OCI-LY1 (cell line): ENCODE results near the gene PHOX2A.

ENCODE experiments used
- H2AFZ ChIP-seq: fragments of 200-600 bp; sonication (generic), shearing (Covaris generic); 2 replicates; pipeline ENCODE4 v1.6.0; 2014; ENCODE audit warnings: antibody characterized with exemption, mild to moderate bottlenecking, low read length
- H3F3A ChIP-seq: fragments of 200-600 bp; sonication (generic), shearing (Covaris generic); 2 replicates; pipeline ENCODE4 v1.6.0; 2014; ENCODE audit warnings: mild to moderate bottlenecking, antibody characterized with exemption, low read length, moderate library complexity; ENCODE audit not compliant: insufficient read depth
- H3K27ac ChIP-seq: fragments of 200-600 bp; sonication (generic); 2 replicates; pipeline ENCODE4 v1.5.1; 2014; ENCODE audit warnings: low read length, mixed run types, mild to moderate bottlenecking, low read depth; ENCODE audit not compliant: poor library complexity, severe bottlenecking
- H3K27me3 ChIP-seq: fragments of 200-600 bp; sonication (generic); 2 replicates; pipeline ENCODE4 v1.6.0; 2014; ENCODE audit warnings: antibody characterized with exemption, mild to moderate bottlenecking, low read length, moderate library complexity; ENCODE audit not compliant: insufficient read depth
- H3K36me3 ChIP-seq: fragments of 200-600 bp; sonication (generic); 2 replicates; pipeline ENCODE4 v1.6.1; 2014; ENCODE audit warnings: mild to moderate bottlenecking, antibody characterized with exemption, low read length, moderate library complexity, mixed read lengths; ENCODE audit not compliant: insufficient read depth
- H3K4me1 ChIP-seq: fragments of 200-600 bp; sonication (generic); 2 replicates; pipeline ENCODE4 v1.5.1; 2014; ENCODE audit warnings: mild to moderate bottlenecking, low read length, moderate library complexity; ENCODE audit not compliant: insufficient read depth, severe bottlenecking
- H3K4me2 ChIP-seq: fragments of 200-600 bp; sonication (generic), shearing (Covaris generic); 2 replicates; pipeline ENCODE4 v1.6.1; 2014; ENCODE audit warnings: low read length
- H3K4me3 ChIP-seq: fragments of 200-600 bp; sonication (generic); 2 replicates; pipeline ENCODE4 v1.5.1; 2014; ENCODE audit warnings: low read length, low read depth, mild to moderate bottlenecking, mixed read lengths; ENCODE audit not compliant: poor library complexity, severe bottlenecking
- H3K79me2 ChIP-seq: fragments of 200-600 bp; shearing (Covaris generic); 2 replicates; pipeline ENCODE4 v1.6.1; 2016; ENCODE audit warnings: mixed run types, low read length, mixed read lengths; ENCODE audit not compliant: insufficient read depth
- H3K9ac ChIP-seq: fragments of 200-600 bp; sonication (generic), shearing (Covaris generic); 2 replicates; pipeline ENCODE4 v1.6.1; 2014; ENCODE audit warnings: mild to moderate bottlenecking, low read length, mixed read lengths
- H3K9me2 ChIP-seq: fragments of 200-600 bp; sonication (generic), shearing (Covaris generic); 2 replicates; pipeline ENCODE4 v1.6.1; 2014; ENCODE audit warnings: low read depth, mild to moderate bottlenecking, low read length, mixed read lengths
- H3K9me3 ChIP-seq: fragments of 200-600 bp; shearing (Covaris generic); 2 replicates; pipeline ENCODE4 v1.6.1; 2014; ENCODE audit warnings: low read length, mixed read lengths
- H4K20me1 ChIP-seq: fragments of 200-600 bp; sonication (generic), shearing (Covaris generic); 2 replicates; pipeline ENCODE4 v1.6.0; 2016; ENCODE audit warnings: mild to moderate bottlenecking, low read length; ENCODE audit not compliant: insufficient read depth
- EZH2 ChIP-seq: fragments of 200-600 bp; sonication (generic), shearing (Covaris generic); IDR thresholded peaks from 2 replicates; pipeline ENCODE4 v1.8.0; 2017; ENCODE audit warnings: borderline replicate concordance, mixed run types, mild to moderate bottlenecking, antibody characterized with exemption, low read length, moderate library complexity, mixed read lengths
- TF ChIP-seq, protein P1 (sequence below): fragments of 200-600 bp; sonication (generic), shearing (Covaris generic); IDR thresholded peaks from 2 replicates; pipeline ENCODE4 v1.5.1; 2017; ENCODE audit warnings: mild to moderate bottlenecking, antibody characterized with exemption, low read length, moderate library complexity, mixed read lengths

PHOX2A gene

DNA sequence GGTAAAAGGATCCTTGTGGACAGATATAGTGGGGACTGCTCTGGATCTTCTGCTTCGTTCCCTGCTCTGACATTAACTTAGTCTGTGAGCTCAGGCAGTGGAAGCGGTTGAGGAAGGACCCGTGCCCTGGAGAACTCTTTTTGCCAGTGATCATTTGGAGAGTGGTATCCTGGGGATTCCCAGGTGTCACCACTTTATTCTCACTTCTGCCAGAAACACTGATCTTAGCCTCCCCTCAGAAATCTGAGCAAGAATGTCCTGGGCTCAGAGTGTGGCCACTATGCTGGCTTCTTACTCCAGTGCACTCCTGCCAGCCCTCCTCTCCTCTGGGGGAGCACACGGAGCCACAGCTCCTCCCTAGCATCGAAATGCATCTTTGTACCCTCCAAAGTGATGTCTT is 7.6 kb upstream of the PHOX2A start:
- no peaks in the 10 kb centered on the region for H3K79me2 ChIP-seq
- no peak overlapping the region for H3K4me3 ChIP-seq
- no peak overlapping the region for H3K4me2 ChIP-seq
- H4K20me1 ChIP-seq = no peaks in the 10 kb centered on the region
- no peak overlapping the region for H2AFZ ChIP-seq
- no peak overlapping the region for H3K27ac ChIP-seq
- H3K27me3 ChIP-seq = no peaks in the 10 kb centered on the region; the same call in 1 of the 2 replicates
- H3K4me1 ChIP-seq = no peaks in the 10 kb centered on the region
- H3K9me2 ChIP-seq = no peaks in the 10 kb centered on the region
- no peak overlapping the region for H3K9ac ChIP-seq
- TF ChIP-seq, protein P1, sequence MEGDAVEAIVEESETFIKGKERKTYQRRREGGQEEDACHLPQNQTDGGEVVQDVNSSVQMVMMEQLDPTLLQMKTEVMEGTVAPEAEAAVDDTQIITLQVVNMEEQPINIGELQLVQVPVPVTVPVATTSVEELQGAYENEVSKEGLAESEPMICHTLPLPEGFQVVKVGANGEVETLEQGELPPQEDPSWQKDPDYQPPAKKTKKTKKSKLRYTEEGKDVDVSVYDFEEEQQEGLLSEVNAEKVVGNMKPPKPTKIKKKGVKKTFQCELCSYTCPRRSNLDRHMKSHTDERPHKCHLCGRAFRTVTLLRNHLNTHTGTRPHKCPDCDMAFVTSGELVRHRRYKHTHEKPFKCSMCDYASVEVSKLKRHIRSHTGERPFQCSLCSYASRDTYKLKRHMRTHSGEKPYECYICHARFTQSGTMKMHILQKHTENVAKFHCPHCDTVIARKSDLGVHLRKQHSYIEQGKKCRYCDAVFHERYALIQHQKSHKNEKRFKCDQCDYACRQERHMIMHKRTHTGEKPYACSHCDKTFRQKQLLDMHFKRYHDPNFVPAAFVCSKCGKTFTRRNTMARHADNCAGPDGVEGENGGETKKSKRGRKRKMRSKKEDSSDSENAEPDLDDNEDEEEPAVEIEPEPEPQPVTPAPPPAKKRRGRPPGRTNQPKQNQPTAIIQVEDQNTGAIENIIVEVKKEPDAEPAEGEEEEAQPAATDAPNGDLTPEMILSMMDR = no peak
- no peak for TF ChIP-seq EZH2
- H3K9me3 ChIP-seq = no peaks in the 10 kb centered on the region
- no peaks in the 10 kb centered on the region for H3F3A ChIP-seq
- no peaks in the 10 kb centered on the region; the same call in 1 of the 2 replicates for H3K36me3 ChIP-seq

DNA sequence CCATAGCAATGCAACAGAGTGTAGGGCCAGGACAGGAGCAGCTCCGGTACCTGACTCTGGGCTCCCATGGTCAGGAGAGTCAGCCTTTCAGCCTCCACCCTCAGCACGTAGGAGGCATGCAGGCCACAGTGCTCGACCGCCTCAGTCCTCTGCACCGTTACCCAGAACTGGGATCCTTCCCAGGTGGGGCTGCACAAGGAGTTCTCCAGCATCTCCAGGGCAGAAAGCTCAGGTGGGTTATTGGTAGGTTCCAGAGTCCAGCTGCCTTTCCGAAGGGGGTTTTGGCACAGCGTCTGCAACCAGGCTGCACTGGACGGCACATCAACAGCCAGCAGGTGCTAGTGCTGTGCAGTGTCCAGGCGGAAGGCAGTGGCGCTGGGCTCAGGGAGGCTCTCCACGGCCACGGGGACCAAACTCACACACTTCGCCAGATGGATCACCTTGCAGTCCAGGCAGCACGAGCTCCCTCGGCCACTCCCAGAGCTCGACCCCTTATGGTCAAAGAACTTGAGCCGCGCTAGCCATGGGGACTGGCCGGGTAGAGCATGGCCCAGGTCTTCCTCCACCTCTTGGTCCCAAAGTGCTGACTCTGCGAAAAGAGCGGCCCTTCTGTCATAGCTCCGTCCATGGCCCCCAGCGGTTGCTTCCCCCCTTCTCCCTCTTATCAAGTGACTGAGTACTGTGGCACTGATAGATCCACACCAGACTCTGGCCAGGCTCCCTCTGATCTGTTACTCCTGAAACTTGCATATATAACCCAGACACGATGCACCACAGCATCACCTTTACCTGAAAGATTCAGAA is 6.9 kb upstream of the PHOX2A start:
- Histone ChIP-seq H3K9me2 (no peaks in the 10 kb centered on the region), H3K9ac (no peak overlapping the region), H3F3A (no peaks in the 10 kb centered on the region), H3K4me3 (no peak overlapping the region), H3K4me1 (no peaks in the 10 kb centered on the region), H3K9me3 (no peaks in the 10 kb centered on the region), H3K27me3 (no peaks in the 10 kb centered on the region; the same call in 1 of the 2 replicates), H3K27ac (no peak overlapping the region), H3K36me3 (no peaks in the 10 kb centered on the region; the same call in 1 of the 2 replicates), H2AFZ (no peak overlapping the region), H3K4me2 (no peak overlapping the region), H3K79me2 (no peaks in the 10 kb centered on the region), H4K20me1 (no peaks in the 10 kb centered on the region)
- no peak for TF ChIP-seq EZH2
- TF ChIP-seq, protein P1 = no peak

DNA sequence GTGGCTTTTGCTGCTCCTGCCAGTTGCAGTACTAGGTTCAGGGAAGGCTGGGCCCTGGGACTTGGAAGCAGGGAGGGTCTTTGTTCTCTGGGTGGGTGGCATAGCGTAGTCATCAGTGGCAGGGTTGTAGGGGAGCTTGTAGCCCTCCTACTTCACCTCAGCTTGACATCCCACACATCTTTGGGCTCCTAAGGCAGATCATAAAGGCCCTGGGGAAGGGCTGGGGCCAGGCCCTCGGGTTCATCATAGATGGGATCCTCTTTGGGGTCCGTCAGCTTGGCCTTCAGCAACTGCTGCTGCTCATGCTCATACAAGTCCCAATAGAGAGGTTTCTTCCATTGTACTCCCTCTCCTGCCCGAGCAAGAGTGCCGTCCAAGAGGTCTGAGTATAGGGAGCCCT is 6.0 kb upstream of the PHOX2A start:
- no peaks in the 10 kb centered on the region for H3K9me2 ChIP-seq
- no peaks in the 10 kb centered on the region; the same call in 1 of the 2 replicates for H3K36me3 ChIP-seq
- H3K27me3 ChIP-seq = no peaks in the 10 kb centered on the region; the same call in 1 of the 2 replicates

More for the DNA sequence above, 6.0 kb upstream of the PHOX2A start:
- H3K9ac ChIP-seq = no peak overlapping the region
- TF ChIP-seq EZH2 = no peak
- TF ChIP-seq, protein P1 = no peak
- H3F3A ChIP-seq = no peaks in the 10 kb centered on the region
- no peak overlapping the region for H2AFZ ChIP-seq
- H3K79me2 ChIP-seq = no peaks in the 10 kb centered on the region
- H3K27ac ChIP-seq = no peak overlapping the region
- no peak overlapping the region for H3K4me2 ChIP-seq
- H4K20me1 ChIP-seq = no peaks in the 10 kb centered on the region
- no peaks in the 10 kb centered on the region for H3K9me3 ChIP-seq
- H3K4me3 ChIP-seq = no peak overlapping the region
- no peaks in the 10 kb centered on the region for H3K4me1 ChIP-seq
